Lung (tissue), 12 donors: ENCODE data around the gene SNED1. TPM values are rescaled to one million over a fixed set of nuclear protein-coding genes. Genes with fewer than 3 reads are reported as not detected.
A peak's percentile ranks its signal among the peaks of the same experiment; 100 is the strongest.

Experiments used
- ATAC-seq: fragments of 200-7000 bp; cut with Tn5 transposase; one replicate; pipeline ENCODE4 v1.9.1; 2020; ENCODE audit warnings: moderate number of reproducible peaks; ENCODE audit not compliant: insufficient read depth, low FRiP score
- DNase-seq, 3 donors: peaks; one replicate each; pipeline ENCODE4 v3.0.0-alpha.2; 2013 to 2017
- H3K27ac ChIP-seq, 2 donors: one replicate each; pipeline ENCODE4 v1.5.1; 2013; ENCODE audit warnings: mild to moderate bottlenecking in 2 of 2, moderate library complexity in 2 of 2, control low read depth in 1 of 2, inconsistent platforms in 1 of 2, low read depth in 1 of 2, low read length in 1 of 2
- H3K27me3 ChIP-seq, 3 donors: one replicate each; pipeline ENCODE4 v1.5.1; 2013; ENCODE audit warnings: low read length in 2 of 3; ENCODE audit not compliant: control insufficient read depth in 3 of 3, insufficient read depth in 3 of 3
- H3K36me3 ChIP-seq, 4 donors: one replicate each; pipeline ENCODE4 v1.5.1; 2013; ENCODE audit warnings: low read length in 4 of 4, mild to moderate bottlenecking in 1 of 4, moderate library complexity in 1 of 4; ENCODE audit not compliant: control insufficient read depth in 4 of 4, insufficient read depth in 4 of 4
- H3K4me1 ChIP-seq, 5 donors: one replicate each; pipeline ENCODE4 v1.5.1; 2013; ENCODE audit warnings: low read length in 5 of 5, mild to moderate bottlenecking in 2 of 5, moderate library complexity in 1 of 5; ENCODE audit not compliant: control insufficient read depth in 5 of 5, insufficient read depth in 5 of 5
- H3K4me3 ChIP-seq: one replicate; pipeline ENCODE4 v1.5.1; 2013; ENCODE audit warnings: mild to moderate bottlenecking, control low read depth, moderate library complexity
- H3K9ac ChIP-seq, 2 donors: one replicate each; pipeline ENCODE4 v1.5.1; 2013; ENCODE audit warnings: low read length in 2 of 2, control low read depth in 1 of 2; ENCODE audit not compliant: insufficient read depth in 1 of 2
- H3K9me3 ChIP-seq, 4 donors: one replicate each; pipeline ENCODE4 v1.5.1; 2013; ENCODE audit warnings: low read length in 3 of 4, mild to moderate bottlenecking in 1 of 4, moderate library complexity in 1 of 4; ENCODE audit not compliant: control insufficient read depth in 4 of 4, insufficient read depth in 3 of 4
- CTCF ChIP-seq: IDR thresholded peaks from 2 replicates; pipeline ENCODE4 v1.5.1; 2012; ENCODE audit warnings: mild to moderate bottlenecking; ENCODE audit errors: control extremely low read depth, extremely low read depth
- WGBS, 2 donors: extraction: QIAGEN DNeasy Blood & Tissue Kit; methylation state at CpG; one replicate each; pipeline ENCODE4 v1.1.7; 2013; 5-methylcytosine and 5-hydroxymethylcytosine counted together
- polyA plus RNA-seq, 2 donors: library from polyadenylated mRNA; stranded (reverse); fragments of 200-250 nt; gene quantifications; one replicate each; pipeline ENCODE4 v1.2.1, GENCODE V29; 2013
- total RNA-seq, 2 donors: library from RNA; depleted of rRNA in 1 of 2; stranded (reverse); fragments of >200 nt in 1 of 2; gene quantifications; one replicate each; pipeline ENCODE4 v1.2.1, GENCODE V29; 2014 to 2021
- donor health status: control.
- donor health status: control.
- donor health status: Bipolar disorder and iron deficiency.
- donor health status: healthy.
- donor health status: DM: yes; HTN: yes; CAD: no.

Gene SNED1
- total and polyA plus RNA-seq, 4 donors: 5.9 to 74.6 (median 34.7) TPM

GRCh38 chr2:240998706-240998994 is 232 bp downstream of the SNED1 start:
- no peak overlapping the region for H3K9ac ChIP-seq

GRCh38 chr2:240998995-240999791 is 775 bp downstream of the SNED1 start:
- H3K4me1 ChIP-seq: peaks cover 0 to 66% (median 46%) of the 10 kb centered on the region in 5 donors
- ATAC-seq: no peak

More at GRCh38 chr2:240998706-240998994, 232 bp downstream of the SNED1 start:
- no peak for DNase-seq
- TF ChIP-seq CTCF: no peak
- no peak for ATAC-seq
- WGBS, 2 donors: 1% methylated on average over 26 to 51 of the region's 51 CpGs
- Histone ChIP-seq H3K27ac (peak overlapping the region; percentile 57 to 75), H3K4me1 (peaks cover 0 to 71% (median 46%) of the 10 kb centered on the region in 5 donors), H3K36me3 (peaks cover 0 to 30% (median 13%) of the 10 kb centered on the region in 4 donors), H3K27me3 (no peaks in the 10 kb centered on the region), H3K9me3 (peaks cover 0 to 6% (median 3%) of the 10 kb centered on the region in 4 donors), H3K4me3 (peak overlapping the region; percentile 59)

GRCh38 chr2:240999873-241000541 is 1.6 kb downstream of the SNED1 start:
- H3K27me3 ChIP-seq: no peaks in the 10 kb centered on the region
- no peak for TF ChIP-seq CTCF
- H3K9ac ChIP-seq: no peak overlapping the region
- DNase-seq: peak in 1 of 3 donors; percentile 11
- H3K4me3 ChIP-seq: peak overlapping the region; percentile 59
- H3K27ac ChIP-seq: peak overlapping the region in 1 of 2 donors; percentile 75
- 72 to 74% methylated on average over 19 of the region's 19 CpGs for WGBS, 2 donors
- H3K36me3 ChIP-seq: peaks cover 0 to 40% (median 17%) of the 10 kb centered on the region in 4 donors
- peaks cover 2 to 12% (median 10%) of the 10 kb centered on the region in 4 donors for H3K9me3 ChIP-seq
- H3K4me1 ChIP-seq: peaks cover 0 to 57% (median 44%) of the 10 kb centered on the region in 5 donors
- no peak for ATAC-seq

More at GRCh38 chr2:240998995-240999791, 775 bp downstream of the SNED1 start:
- DNase-seq: peak in 1 of 3 donors; percentile 22
- Histone ChIP-seq H3K27ac (peak overlapping the region; percentile 57 to 75), H3K36me3 (peaks cover 0 to 35% (median 15%) of the 10 kb centered on the region in 4 donors), H3K4me3 (peak overlapping the region; percentile 59), H3K9me3 (peaks cover 2 to 10% (median 8%) of the 10 kb centered on the region in 4 donors), H3K9ac (no peak overlapping the region), H3K27me3 (no peaks in the 10 kb centered on the region)
- 7 to 45% methylated on average over 17 to 71 of the region's 71 CpGs for WGBS, 2 donors
- TF ChIP-seq CTCF: no peak
